ENCODE data around the gene CEACAM4.

Gene CEACAM4

DNA sequence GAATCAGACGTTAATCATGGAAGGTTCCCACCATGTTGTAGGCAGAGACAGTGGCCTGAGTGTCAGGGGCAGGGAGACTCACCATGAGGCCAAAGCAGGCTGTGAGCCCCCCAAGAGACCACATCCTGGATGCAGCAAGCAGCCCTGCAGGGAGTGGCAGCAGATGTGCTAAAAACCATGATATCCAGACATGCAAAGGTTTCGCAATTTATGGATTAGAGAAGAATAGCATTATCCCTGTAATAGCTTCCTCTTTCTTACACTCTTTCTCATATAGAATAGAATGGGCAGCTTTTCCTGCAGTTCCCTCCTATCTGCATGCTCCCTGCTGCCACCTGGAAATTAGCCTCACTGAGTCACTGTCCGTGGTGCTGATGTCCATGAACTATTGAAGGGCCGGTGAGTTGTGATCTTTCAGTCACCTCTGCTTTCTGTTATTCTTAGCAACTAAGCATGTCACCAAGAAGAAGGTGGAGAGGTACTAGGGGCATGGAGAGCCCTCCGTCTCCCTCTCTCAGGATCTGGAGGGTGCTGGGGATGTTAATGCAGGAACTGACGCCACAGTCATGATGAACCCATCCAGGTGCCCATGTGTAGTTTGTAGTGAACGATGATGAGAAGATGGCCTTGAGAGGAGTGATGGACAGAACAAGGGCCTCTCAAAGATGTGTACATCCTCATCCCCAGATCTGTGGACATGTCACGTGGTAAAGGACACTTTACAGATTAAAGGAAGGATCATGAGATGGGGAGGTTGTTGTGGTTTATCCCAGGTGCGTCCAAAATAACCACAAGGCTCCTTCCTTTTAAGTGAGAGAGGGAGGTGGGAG lies 9.9 kb downstream of the CEACAM4 start:
- no peak for DNase-seq

DNA sequence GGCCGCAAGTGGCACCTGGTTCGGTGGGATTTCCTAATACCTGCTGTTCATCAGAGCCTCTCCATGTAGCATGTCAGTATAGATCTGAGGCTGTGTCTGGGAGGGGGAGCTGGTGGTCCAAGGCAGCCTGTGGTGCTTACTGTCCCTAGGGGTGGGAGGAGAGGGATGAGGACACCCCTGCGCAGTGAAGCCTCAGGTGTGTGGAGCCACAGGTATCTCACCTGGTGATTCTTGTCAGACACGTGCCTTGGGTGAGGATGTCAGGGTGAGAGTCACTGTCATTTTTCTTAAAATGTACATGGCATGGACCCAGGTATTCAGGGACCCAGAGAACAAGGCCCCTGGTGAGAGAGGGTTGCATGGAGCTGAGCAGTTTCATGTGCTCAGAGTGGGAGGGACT lies 11.7 kb downstream of the CEACAM4 start:
- no peak for DNase-seq

DNA sequence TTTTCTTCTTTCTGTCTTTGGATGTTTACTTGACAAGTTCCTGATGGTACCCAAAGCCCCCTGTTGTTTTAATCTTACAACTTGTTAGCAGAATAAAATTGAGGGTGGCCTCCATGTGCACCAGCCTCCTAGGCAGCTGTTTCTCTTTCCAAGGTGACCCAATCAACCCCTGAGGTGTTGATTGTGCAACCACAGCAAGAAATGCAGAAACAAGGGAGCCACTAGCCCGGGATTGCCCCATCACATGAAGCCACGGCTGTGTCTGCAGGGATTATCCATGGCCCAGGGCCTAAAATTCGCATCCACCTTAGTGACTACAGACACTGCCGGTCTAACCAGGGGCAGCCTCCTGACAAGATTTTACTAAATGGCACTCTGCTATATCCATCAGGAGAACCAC lies 14.4 kb downstream of the CEACAM4 start:
- no peak for DNase-seq

DNA sequence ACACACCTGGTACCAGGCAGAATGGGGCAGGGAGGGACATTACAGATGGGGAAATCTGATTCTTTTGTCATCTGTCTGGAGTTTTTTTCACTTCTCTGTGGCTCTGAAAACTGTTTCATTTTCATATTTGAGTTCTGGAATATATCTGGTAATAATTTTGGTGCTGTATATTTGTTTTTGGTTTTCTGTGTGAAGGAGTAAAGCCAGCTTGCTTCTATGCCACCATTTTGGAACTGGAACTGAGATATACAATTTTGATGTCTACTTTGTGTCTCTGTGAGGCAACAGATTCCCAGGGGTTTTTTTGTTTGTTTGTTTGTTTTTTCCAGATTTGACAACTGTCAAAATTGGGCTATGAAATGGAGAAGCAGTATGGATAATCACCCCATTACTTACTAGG lies 16.1 kb downstream of the CEACAM4 start:
- no peak for DNase-seq

DNA sequence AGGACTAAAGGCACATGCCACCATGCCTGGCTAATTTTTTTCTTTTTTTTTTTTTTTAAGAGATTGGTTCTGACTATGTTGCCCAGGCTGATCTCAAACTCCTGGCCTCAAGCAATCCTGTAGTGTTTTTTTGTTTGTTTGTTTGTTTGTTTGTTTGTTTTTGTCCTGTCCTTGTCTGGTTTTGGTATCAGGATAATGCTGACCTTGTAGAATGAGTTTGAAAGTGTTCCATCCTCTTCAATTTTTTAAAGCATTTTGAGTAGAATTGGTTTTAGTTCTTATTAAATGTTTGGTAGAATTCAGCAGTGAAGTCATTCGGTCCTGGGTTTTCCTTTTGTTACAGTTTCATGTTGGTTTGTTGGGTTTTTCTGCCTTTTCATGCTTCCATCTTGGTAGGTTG lies 19.2 kb downstream of the CEACAM4 start:
- DNase-seq, result no peak

DNA sequence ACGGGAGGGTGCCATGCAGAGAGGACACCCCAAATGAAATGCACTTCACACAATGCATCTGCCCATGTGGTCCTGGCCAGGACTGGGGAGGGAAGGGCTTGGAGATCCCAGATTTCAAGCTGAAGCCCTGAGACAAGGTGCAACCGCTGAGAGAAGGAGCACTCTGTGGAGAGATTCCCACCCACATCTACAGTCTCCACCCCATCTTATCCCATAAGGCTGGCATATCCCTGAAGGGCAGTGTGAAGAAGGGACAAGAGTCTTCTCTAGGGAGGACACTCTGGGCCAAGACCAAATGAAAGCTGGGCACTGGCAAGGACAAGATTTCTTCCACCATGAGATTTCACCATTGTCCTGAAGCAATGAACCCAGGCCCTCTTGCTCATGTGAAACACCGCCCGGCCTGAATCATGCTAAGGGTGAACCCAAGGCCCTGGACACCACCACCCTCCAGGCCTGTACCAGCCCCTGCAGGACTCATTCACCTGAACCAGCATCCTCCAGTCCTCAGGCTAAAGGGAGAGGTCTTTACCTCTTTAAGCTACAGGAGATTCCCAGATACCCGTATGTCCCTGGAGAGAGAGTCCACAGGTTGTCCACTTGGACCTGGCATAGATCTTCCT lies 20.5 kb downstream of the CEACAM4 start:
- DNase-seq, result no peak

DNA sequence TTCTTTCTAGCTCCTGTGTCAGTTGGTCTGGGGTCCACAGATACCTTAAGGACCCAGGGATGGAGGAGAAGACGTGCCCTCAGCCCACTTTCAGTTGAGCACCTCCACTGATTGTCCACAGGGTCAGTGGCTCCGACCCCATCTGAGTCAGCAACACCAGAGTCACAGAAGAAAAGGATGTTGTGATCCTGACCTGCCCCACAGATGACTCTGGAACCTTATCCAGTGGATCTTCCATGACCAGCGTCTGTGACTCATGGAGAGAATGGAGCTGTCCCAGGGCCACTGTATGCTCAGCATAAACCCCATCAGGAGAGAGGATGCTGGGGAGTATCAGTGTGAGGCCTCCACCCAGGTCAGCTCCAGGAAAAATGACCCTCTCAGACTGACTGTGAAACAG lies 22.0 kb downstream of the CEACAM4 start:
- DNase-seq, result no peak

DNA sequence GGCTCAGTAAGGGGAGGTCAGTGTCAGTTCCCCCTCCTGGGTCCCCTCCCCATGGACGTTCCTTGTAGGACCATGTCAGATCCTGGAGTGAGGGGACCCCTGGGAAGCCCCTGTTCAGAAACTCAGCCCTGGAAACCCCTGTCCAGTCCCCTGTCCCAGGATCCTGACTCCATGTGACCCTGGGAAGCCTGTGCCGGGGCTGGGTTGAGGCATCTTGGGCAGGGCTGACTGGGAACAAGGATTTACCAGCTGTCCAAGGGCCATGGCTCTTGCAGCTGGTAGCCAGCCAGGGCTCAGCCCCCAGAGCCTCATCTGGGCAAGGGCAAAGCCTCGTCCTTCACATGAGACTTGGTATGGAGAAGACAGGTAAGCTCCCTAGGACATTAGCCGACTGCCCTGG lies 25.1 kb downstream of the CEACAM4 start:
- no peak for DNase-seq

DNA sequence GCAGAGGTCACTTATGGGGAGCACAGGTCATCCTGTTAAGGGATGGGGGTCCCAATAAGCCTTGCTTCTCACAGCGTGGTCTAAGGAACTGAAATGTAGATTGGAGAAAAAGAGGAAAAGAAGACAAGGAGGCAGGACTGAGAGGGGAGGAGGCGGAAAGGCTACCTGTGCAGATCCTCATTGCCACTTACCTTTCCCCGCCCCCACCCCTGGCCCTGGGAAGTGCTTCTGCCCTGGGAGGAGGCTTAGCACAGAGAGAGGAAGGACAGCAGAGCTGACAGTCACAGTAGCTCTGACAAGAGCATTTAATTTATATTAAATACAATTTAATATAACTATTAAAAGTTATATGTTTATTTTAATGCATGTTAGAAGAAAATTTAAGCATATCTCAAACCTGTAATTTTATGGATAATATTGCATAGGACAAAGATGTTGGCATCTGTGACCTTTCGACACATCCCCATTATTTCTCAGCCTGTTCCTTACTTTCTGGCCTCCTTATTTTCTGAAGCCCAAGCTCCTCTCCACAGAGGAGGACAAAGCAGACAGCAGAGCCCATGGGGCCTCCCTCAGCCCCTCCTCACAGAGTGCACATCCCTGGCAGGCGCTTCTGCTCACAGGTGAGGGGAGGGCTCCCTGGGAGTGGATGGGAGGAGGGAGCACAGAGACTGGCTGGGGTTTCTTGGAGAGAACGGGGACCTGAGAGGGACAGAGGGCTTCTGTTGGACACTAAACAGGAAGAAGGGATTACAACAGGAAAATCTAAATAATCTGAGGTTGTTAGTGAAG lies 27.5 kb downstream of the CEACAM4 start:
- no peak for DNase-seq

DNA sequence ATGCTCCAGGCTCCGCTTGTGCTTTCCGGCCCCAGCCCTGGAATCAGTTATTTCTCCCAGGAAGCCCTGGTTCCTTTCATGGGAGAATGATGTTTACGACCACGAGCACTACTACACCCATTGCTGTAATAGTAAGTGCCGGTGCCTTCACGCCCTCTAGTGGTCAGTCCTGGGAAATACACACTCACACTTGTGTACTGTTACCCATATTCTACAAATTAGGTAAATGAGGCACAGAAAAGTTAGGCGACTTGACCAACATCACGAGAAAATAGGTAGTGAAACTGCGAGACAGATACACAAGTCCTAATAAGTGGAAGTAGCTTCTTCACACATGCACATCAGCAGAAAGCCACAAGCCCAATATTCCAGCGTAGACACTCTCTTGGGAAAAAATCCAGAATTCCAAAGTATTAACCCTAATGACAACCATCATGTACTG lies 29.3 kb downstream of the CEACAM4 start:
- no peak for DNase-seq

DNA sequence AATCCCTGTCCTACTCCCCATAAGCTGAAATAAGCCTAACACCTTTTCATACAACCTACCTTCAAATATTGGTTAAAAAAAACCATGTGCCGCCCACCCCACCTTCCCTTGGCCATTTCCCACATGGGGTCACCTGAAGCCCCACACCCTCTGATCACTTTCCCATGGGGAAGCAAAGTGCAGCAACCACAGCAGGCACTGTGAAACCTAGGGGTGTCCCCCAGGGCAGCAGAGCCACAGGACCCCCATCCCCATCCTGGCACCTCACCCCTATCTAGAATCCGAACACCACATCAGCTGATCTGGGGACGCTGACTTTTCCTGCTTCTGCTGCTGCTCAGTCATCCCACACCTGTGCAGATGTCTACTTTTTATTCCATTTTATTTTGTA lies 31.0 kb downstream of the CEACAM4 start:
- no peak for DNase-seq

DNA sequence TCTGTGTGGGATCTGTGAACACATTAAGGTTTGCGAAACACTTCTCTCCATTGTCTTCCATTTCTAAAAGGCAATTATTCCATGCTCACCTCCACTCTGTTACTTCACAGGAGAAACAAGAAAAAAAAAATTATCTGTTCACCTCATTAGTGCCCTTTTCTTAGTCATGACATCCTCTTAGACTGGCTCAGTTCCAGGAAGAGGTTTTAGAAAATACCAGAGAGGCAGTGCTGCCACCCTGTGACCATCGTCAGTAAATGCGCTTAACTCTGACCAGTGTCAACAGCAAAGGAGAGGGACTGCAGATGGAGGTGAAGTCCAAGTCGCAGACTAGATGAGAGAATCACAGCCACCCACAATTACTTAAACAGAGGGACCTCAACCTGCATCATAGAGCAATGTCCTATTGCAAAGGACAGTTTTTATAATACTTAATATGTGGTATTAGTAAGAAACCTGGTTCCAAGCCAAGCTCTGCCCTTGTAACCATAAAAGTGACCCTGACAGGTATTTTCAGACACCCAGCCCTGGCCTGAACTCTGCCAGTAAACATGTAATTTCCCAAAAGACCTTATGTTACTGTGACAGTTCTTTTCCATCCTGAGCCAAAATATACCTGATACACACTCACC lies 31.5 kb downstream of the CEACAM4 start:
- DNase-seq, result no peak

DNA sequence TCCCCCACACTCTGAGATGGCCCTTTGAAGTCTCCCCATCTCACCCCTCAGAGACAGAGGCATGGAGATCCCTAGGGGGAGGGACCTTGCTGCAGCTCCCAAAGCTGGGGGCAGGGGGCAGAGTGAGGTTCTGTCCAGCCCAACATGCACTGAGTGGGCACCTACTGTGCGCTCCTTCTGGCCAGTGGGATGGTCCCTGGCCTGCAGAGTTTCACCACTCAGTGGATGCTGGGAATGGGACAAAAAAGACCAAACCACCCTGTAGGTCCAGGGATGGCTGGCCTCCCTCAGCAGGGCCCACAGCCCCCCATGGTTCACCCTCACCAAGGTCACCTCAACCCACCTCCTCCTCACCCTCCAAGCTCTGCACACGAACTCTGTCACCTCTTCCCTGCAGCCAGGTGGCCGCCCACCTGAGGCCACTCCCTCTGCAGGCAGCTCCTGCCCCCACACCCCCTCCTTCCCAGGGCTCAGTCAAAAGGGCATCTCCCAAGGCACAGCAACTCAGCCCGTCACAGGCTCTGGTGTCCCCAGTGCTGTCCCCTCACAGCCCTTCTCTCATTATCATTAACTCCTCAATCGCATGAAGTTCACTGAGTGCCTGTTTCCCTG lies 34.8 kb downstream of the CEACAM4 start:
- no peak for DNase-seq

DNA sequence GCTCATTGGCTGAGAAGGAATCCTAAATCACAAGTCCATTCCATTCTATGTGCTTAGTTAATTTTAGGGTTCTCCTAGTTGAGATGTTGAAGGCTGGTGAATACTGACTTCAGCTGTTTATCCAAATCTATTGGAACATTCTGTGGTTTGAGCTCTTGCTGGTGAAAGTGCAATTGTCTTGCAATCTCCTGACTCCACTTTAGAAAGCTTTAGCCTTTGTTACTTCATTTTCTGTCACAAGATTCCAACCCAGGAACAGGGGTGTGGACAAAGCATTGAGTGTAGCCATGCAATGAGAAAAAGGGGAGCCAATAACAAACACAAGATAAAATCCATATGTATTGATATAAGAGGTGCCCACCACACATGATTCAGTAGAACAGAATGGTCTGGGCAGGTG lies 35.9 kb downstream of the CEACAM4 start:
- DNase-seq, result no peak

DNA sequence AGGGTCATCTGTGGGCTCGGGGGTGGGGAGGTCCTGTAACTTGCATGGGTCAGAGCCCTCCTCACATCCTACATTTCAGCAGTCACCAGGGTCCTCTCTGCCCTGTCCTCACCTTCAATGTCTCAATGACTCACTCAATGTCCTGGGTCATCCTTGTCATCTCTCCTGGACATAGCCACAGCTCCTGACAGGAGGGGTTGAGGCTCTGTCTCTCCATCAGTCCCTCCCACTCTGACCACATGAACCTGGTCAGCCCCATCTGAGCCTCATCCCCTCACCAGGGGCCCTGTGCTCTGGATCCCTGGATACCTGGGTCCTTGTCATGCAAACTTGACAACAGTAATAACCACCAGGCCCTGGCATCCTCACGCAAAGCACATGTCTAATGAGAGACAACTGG lies 37.5 kb downstream of the CEACAM4 start:
- no peak for DNase-seq

DNA sequence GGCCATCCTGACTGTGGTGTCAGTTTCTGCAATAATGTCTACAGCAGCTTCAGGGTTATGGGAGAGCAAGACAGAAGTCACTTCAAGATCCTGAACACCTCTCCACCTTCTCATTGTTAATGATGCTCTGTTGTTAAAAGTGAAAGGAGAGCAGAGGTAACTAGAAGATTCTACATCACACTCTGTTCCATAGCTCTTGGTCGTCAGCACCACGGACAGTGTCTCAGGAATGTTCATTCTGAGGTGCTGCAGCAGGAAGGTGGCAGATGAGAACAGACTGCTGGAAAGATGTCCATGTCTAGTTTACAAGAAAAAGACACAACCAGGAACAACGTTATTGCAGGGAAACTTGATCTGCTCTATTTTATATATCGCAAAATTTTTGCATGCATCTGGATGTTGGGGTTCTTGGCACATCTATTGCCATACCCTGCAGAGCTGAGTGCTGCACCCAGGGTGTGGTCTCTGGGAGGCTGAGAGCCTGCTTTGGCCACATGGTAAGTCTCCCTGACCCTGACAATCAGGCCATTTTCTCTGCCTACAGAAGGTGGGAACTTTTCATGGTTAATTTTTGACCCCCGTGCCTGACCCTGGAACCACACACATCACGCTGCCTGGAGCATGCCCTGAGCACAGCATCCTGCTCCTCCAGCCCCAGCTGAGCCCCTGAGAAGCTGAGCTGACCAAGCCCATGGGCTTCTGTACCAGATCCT lies 38.2 kb downstream of the CEACAM4 start:
- DNase-seq, result no peak

DNA sequence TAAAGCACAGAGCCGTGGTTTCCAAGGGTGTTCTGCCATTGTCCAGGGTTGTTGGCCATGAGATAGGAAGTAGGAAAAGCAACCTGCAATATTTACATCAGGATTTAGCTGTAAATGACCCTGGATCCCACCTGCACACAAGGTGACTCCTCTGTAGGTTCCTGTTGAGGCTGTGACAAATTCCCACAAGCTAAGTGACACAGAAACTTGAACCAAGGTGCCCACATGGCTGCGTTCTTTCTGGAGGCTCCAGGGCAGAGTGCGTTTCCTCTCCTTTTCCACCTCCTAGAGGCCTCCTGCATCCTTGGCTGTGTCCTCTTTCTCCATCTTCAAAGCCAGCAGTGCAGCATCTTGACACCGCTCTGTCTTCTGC lies 39.0 kb downstream of the CEACAM4 start:
- DNase-seq, result no peak

DNA sequence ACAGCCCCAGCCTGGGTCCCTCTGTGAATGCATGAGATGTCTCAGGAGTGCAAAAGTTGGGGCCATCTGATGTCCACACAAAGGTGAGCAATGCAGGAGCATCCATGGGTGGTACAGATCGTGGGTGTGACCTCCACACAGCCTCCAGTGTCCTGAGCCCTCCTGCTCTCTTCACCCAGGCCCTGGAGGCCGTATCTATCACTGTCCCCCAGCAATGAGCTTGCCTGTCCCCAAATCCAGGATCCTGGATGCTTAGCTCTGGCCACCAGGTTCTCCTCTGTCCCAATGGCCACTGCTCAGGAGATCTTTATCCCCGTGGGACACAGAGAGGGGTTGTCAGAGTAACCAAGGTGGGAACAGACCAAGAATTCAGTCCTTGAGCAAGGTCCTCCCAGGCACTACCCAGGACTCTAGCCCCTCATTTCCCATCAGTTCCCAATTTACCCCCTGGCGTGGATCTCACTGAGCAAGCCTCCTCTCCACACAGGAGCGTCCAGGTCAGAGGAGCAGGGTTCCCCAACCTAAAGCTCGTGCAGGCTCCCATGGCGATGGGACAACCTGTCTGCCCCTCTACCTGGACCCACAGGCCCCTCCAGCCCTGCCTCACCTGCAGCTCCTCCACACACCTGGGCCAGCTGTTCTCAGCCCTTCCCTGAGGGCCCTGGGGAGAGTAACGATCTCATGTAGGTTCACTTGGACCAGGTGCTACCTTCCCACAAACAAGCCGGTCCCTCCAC lies 39.6 kb downstream of the CEACAM4 start:
- no peak for DNase-seq

DNA sequence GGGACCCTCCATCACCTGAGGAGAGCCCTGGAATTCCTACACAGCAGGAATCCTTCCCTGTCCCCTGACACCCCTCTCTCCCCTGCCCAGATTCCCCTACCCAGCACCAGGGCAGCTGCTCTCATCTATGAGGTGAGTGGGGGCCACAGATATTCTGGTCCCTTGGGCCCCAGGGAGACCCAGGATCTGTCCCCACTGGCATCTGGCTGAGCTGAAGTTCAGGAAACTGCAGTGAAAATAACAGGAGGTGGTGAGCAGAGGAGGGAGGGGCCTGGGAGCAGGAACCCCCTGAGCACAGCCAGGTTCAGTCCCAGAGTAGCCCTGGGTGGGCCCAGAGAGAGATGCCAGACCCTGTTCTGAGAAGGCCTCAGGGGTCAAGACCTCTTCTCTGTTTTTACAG lies 40.8 kb downstream of the CEACAM4 start:
- no peak for DNase-seq

DNA sequence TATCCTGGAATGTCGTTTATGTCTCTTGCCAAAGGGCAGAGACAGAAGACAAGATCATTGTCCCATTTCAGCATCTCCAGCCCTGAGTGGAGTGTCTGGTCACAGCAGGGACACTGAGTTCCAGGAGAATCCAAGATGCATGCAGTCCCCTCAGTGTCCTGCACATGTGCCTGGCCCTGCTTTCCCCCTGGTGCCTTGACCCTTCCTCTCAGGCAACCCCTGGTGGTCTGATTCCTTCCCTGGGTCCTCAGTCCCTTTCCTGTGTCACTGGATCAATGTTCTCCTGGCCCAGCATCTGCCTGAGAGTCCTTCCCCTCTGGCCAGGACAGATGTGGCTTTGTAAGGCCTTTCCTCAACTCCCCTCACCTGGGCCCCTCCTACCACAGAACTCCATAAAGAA lies 41.9 kb downstream of the CEACAM4 start:
- no peak for DNase-seq

DNA sequence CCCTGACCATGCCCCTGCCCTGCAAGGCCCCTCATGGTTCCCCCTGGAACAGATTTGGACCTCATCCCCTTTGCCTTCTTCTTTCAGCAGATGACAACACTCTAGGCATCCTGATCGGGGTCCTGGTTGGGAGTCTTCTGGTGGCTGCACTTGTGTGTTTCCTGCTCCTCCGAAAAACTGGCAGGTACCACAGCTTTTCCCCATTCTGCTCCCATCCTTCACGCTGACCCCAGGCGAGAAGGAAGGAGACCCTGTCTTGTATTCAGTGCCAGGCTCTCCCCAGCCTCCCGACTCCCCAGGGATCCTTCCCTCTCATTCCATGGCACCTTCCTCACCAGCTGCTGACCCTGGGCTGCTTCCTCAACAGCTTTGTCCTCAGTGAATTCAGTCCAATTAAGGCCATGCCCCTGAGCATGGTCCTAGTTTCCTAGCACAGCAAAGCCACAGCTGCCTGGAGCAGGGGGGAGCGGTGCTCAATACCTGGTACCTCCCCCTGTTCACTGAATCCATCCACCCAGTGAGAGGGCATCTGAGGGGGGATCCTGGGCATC lies 42.5 kb downstream of the CEACAM4 start:
- no peak for DNase-seq
